HG03575 (cell line): ENCODE data around the gene NCAPD2.
"Not testable (repeated sequence)": the region's sequence is repeated elsewhere in the genome, so short reads cannot be mapped to it uniquely, and the experiment has no call there.

ENCODE experiments used
- ATAC-seq: cut with Tn5 transposase; IDR thresholded peaks from one replicate; pipeline ENCODE4 v1.9.1; 2021; ENCODE audit not compliant: unreplicated experiment, insufficient number of reproducible peaks, low FRiP score; ENCODE audit errors: extremely low read depth

Gene NCAPD2

GRCh38 chr12:6529291-6529737 lies 35.4 kb downstream of the NCAPD2 start:
- ATAC-seq, result no peak

- ATAC-seq, result no peak
Measured at GRCh38 chr12:6530576-6531260, 36.8 kb downstream of the NCAPD2 start.

- ATAC-seq, result no peak
Measured at GRCh38 chr12:6532051-6532926, 38.4 kb downstream of the NCAPD2 start.

GRCh38 chr12:6532927-6533652 lies 39.2 kb downstream of the NCAPD2 start:
- ATAC-seq, result no peak

- no peak for ATAC-seq
Measured at GRCh38 chr12:6533653-6533922, 39.7 kb downstream of the NCAPD2 start.

- ATAC-seq, result peak; percentile 41
Measured at GRCh38 chr12:6533923-6534694, 40.2 kb downstream of the NCAPD2 start, which contains the start of gene GAPDH. Gene GAPDH, plus strand, starts transcription at chr12:6534517. Its CDS starts 316 bp downstream, at chr12:6534833.

- ATAC-seq, result no peak
Measured at GRCh38 chr12:6534695-6534944, 40.7 kb downstream of the NCAPD2 start.

- ATAC-seq, result no peak
Measured at GRCh38 chr12:6534945-6535696, 41.2 kb downstream of the NCAPD2 start.

- no peak for ATAC-seq
Measured at GRCh38 chr12:6535697-6535946, 41.7 kb downstream of the NCAPD2 start.

- no peak for ATAC-seq
Measured at GRCh38 chr12:6535960-6536847, 42.3 kb downstream of the NCAPD2 start.

- ATAC-seq, result no peak
Measured at GRCh38 chr12:6536894-6537579, 43.1 kb downstream of the NCAPD2 start.

GRCh38 chr12:6537580-6538419 lies 43.9 kb downstream of the NCAPD2 start:
- ATAC-seq, result not testable (repeated sequence)

- no peak for ATAC-seq
Measured at GRCh38 chr12:6538420-6539313, 44.8 kb downstream of the NCAPD2 start.

GRCh38 chr12:6539314-6539682 lies 45.4 kb downstream of the NCAPD2 start:
- ATAC-seq, result no peak

- ATAC-seq, result no peak
Measured at GRCh38 chr12:6539707-6540134, 45.8 kb downstream of the NCAPD2 start.
